Gastrocnemius medialis (tissue), 4 donors: Measurements from ENCODE around the gene HEXIM2.

ENCODE experiments used
- POLR2A ChIP-seq, 2 donors: fragments of 450-650 bp; IDR thresholded peaks; one replicate each; pipeline ENCODE4 v1.6.1; 2017; ENCODE audit warnings: antibody characterized with exemption in 2 of 2, mild to moderate bottlenecking in 2 of 2, moderate library complexity in 2 of 2
- TF ChIP-seq, protein P1 (sequence below), 5 experiments: fragments of 450-650 bp in 3 of 5; fragments of 200-600 bp in 2 of 5; sonication (generic) in 2 of 5; IDR thresholded peaks in 4 of 5; conservative IDR thresholded peaks in 1 of 5; 1 replicate in 4 of 5; 2 replicates in 1 of 5; pipeline ENCODE4 v1.5.1; 2016 to 2019; ENCODE audit warnings: antibody characterized with exemption in 5 of 5, mild to moderate bottlenecking in 3 of 5, moderate library complexity in 3 of 5

DNA sequence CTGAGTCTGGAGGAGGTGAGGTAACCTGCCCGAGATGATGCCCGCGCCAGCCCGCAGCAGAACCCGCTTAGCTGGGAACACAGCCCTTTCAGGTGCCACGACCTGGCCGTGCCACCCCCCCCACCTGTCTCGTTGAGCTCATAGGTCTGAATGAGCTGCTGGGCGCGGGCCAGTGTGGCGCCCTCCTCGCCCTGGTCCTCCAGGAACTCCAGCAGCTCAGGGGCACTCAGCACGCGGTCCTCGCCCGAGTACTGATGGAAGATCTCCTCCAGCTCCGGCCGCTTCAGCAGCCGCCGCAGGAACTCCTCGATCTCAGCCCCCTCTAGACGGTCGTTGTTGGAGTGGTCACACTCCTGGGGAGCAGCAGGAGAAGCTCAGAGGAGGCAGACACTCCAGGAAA is 43.0 kb upstream of the HEXIM2 start:
- TF ChIP-seq, protein P1, sequence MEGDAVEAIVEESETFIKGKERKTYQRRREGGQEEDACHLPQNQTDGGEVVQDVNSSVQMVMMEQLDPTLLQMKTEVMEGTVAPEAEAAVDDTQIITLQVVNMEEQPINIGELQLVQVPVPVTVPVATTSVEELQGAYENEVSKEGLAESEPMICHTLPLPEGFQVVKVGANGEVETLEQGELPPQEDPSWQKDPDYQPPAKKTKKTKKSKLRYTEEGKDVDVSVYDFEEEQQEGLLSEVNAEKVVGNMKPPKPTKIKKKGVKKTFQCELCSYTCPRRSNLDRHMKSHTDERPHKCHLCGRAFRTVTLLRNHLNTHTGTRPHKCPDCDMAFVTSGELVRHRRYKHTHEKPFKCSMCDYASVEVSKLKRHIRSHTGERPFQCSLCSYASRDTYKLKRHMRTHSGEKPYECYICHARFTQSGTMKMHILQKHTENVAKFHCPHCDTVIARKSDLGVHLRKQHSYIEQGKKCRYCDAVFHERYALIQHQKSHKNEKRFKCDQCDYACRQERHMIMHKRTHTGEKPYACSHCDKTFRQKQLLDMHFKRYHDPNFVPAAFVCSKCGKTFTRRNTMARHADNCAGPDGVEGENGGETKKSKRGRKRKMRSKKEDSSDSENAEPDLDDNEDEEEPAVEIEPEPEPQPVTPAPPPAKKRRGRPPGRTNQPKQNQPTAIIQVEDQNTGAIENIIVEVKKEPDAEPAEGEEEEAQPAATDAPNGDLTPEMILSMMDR (IDR thresholded peaks at IDR 0.05 in 4 of 5, conservative IDR thresholded peaks at IDR 0.05 in 1 of 5): no peak
- TF ChIP-seq POLR2A (IDR thresholded peaks at IDR 0.05): no peak
